Fibroblast of skin of right biceps (primary cell): ENCODE results near the gene TXLNB.
"Not testable (repeated sequence)": the region's sequence is repeated elsewhere in the genome, so short reads cannot be mapped to it uniquely, and the experiment has no call there.

Source experiments
- DNase-seq: peaks from one replicate; pipeline ENCODE4 v3.0.0-alpha.2; 2013

Gene TXLNB

DNA sequence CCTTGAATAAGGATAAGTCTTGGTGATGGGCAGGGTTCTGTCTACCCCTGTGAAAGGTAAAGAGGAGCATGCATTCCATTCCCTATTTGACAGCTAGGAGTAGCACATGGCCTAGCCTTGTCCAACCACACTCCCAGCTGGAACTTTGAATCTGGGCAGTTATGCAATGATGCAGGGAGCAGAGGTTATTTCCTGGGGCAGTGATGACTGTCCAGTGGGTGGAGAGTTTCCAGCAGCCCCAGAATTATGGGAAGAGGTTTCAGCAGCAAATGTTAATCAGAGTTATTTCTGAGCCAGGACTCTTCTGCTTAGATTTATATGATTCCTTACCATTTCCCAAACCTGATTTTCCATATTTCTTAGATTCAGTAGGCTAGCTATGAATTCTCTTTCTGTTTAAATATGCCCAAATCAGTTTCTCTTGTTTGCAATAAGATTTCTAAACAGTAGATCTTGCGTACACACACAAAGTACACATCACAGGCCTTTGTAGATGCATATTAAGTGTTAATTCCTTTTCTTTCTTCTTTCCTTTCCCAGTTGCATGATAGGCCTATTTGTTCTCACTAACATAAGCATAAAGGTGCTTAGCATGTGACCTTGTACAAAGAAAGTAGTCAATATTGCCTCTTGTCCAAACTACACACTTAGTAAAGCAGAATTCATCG, 17.3 kb upstream of the TXLNB start:
- peak; percentile 28 for DNase-seq

DNA sequence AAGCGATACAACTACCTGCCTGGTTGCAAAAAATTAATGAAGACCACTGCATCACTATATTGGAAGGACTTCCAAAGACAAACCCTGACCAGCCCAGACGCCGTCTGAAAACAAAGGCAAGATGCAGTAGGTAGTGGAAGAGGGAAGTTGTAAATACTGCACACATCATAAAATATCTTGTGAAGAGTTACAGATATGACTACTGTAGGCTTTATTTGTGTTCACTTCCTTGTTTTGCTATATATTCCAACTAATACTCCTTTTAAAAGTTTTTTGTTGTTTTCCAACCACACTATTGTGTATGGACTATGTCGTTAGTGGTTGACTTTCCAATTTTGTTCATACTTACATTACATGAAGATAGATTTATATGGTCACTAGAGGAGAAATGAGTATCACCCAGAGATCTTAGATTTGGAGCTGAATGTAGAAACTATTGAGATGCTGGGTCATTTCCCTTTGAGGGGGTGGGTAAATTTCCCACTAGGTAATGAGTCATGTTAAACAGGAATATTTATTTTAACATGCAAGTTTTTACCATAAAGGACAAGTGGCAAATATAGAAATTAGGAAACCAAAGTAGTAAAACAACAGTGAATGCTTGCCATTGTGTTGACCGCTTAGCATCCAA, 16.6 kb upstream of the TXLNB start:
- peak; percentile 30 for DNase-seq

GRCh38 chr6:139306291-139306981, 14.6 kb upstream of the TXLNB start:
- no peak for DNase-seq

DNA sequence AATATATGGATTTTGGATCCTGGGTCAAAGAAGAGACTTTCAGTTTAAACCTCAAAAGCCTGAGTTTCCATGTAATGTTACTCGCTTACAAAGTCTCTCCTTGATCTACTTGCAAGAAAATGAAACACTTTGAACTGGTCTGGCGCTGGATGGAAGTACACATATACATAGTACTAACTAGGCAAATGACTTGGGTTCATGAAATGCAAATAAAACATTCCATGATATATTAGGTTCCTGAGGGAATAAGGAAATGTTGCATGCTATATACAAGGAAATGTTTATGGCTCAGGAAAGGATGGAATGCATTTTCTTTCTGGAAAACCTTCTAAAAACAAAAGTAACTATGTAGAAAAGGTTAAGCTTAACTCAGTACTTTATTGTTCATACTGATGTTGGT, 11.4 kb upstream of the TXLNB start:
- DNase-seq: peak; percentile 33

- DNase-seq: no peak
Observed at GRCh38 chr6:139297921-139298320, 6.1 kb upstream of the TXLNB start.

DNA sequence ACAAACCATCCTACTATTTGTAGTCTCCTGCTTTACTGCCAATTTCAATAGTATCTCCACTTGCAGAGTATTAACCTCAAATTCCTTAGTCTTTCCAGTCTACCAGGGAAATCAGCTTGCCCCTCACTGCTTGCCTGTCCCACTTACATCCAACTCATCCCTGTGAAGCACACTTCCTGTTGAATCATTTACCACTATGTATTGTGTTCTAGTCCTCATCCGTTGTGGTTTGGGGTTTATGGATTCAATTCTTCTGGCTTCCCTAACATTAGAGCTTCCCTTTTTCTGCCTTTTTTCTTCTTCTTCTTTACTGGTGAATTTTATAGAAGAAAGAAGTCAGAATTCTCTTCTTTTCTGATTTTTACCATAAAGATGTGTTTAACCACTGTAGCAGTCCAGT, 5.1 kb upstream of the TXLNB start:
- DNase-seq: peak; percentile 87

DNA sequence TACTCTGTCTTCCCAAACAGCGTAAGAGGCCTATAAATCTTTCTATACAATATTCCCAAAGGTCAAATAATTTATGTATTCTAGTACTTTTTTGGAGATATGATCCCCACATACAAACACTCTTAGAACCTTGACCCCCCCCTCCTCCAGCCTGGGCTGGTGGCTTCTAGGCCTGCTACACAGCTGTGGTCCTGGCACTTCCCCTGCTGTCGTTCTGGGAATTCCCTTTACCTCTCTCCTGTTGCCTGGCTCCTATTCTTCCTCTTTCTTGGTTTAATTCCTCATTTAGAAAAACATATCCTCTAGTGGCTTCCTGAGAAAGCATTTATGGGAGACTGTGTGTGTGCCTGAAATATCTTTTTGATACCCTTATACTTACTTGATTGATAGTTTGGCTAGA, 4.1 kb upstream of the TXLNB start:
- no peak for DNase-seq

DNA sequence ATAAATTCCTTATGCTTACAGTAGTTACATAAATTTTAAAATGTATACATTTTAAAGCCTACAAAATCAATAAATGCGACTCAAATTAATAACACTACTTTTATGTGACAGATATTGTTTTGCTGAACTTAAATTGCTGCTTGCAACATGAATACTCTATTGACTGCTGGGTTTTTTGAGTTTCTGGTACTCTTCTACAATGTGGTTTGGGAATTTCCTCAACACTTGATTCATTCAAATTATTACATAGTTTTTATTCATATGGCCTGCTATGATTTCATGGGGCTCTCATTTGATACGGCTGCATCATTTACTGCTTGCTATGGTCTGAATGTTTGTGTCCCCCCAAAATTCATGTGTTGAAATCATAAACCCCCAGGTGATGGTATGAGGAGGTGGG, 2.3 kb upstream of the TXLNB start:
- DNase-seq: no peak

GRCh38 chr6:139293230-139293629, 1.4 kb upstream of the TXLNB start:
- DNase-seq: not testable (repeated sequence)

- DNase-seq: peak; percentile 27
Observed at GRCh38 chr6:139290787-139291311, 949 bp downstream of the TXLNB start.

GRCh38 chr6:139289233-139289632, 2.6 kb downstream of the TXLNB start:
- no peak for DNase-seq

GRCh38 chr6:139288496-139289040, 3.2 kb downstream of the TXLNB start:
- DNase-seq: no peak

- DNase-seq: no peak
Observed at GRCh38 chr6:139287868-139288267, 3.9 kb downstream of the TXLNB start.

DNA sequence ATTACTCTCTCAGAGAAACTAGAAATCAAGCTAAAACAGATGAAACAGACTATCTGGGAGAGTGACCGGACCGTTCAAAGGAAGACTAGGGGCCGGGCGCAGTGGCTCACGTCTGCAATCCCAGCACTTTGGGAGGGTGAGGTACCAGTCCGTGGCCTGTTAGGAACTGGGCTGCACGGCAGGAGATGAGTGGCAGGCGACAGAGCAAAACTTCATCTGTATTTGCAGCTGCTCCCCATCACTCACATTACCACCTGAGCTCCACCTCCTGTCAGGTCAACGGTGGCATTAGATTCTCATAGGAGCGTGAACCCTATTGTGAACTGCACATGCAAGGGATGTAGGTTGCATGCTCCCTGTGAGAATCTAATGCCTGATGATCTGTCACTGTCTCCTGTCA, 5.4 kb downstream of the TXLNB start:
- DNase-seq: not testable (repeated sequence)

- DNase-seq: no peak
Observed at GRCh38 chr6:139285590-139285989, 6.2 kb downstream of the TXLNB start.

- no peak for DNase-seq
Observed at GRCh38 chr6:139284789-139285188, 7.0 kb downstream of the TXLNB start.

DNA sequence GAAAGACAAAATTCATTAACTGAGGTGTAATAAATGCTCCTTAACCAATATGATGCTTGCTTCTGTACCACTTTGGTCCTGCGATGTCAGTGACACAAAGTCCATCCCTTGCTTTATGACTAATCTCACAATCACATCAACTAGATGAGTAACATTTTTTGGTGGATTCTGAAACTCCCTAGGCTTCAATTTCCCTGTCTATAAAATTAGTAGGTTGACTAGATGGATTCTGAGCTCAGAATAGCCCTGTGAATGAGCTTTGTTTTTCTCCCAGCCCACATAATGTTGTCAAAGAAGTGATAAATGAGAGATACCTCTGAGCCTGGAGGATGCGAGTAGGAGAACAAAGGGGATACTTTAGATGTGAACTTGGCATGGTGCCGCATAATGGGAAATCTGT, 9.1 kb downstream of the TXLNB start:
- DNase-seq: peak; percentile 21

GRCh38 chr6:139278190-139278589, 13.6 kb downstream of the TXLNB start:
- DNase-seq: no peak

GRCh38 chr6:139277587-139277986, 14.2 kb downstream of the TXLNB start:
- DNase-seq: no peak

DNA sequence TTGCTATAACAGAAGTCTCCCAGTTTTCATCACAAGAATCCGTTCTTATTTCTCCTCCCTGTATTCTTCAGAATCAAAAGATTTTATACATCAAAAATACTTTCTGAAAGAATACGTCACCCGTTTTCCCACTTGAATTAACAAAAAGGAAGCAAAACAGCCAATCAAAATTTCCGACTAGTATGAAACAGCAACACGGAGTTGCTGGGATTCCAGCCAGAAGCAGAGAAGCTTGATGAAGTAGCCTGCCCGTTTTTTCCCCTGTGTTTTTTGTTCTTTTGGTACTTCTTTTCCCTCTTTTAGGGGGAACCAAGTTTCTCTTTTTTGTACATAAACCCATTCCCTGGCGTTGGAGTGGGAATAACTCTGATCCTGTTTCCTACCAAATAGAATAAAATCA, 14.6 kb downstream of the TXLNB start:
- no peak for DNase-seq

- no peak for DNase-seq
Observed at GRCh38 chr6:139275279-139276055, 16.3 kb downstream of the TXLNB start.

DNA sequence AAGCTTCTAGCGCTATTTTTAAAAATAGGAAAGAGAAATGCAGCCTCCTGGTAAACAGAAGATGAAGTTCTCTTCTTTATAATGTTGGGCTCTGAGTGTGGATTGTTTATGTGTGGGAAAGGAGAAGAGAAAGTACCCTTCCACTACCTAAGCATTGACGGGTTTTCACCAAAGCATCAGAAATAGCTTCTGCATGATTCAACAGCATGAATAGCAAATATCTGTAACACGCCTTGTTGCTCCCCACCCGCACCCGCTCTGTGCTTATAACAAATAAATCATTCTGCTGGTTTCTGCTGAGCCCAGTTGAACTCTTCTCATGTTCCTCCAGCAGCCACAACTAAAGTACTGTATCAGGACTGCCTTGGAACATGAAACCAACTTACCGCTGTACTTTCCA, 20.7 kb downstream of the TXLNB start:
- DNase-seq: peak; percentile 35

- no peak for DNase-seq
Observed at GRCh38 chr6:139270249-139270648, 21.5 kb downstream of the TXLNB start.
